GM19043 (cell line): ENCODE measurements around the gene ERCC6L2.

ENCODE experiments used
- ATAC-seq: cut with Tn5 transposase; IDR thresholded peaks from one replicate; pipeline ENCODE4 v1.9.1; 2021; ENCODE audit warnings: low read depth; ENCODE audit not compliant: unreplicated experiment

Gene ERCC6L2

GRCh38 chr9:95875305-95876137 lies at the start of gene ERCC6L2:
Gene ERCC6L2, plus strand, starts transcription at chr9:95875691. Its CDS starts 348 bp downstream, at chr9:95876039.
- ATAC-seq, result peak; percentile 83

GRCh38 chr9:95826183-95826838 lies 49.2 kb upstream of the ERCC6L2 start:
- ATAC-seq, result no peak

- no peak for ATAC-seq
These were observed 44.7 kb upstream of the ERCC6L2 start for GRCh38 chr9:95830768-95831167.

- ATAC-seq, result no peak
These were observed 43.7 kb upstream of the ERCC6L2 start for GRCh38 chr9:95831810-95832209.

- no peak for ATAC-seq
These were observed 41.8 kb upstream of the ERCC6L2 start for GRCh38 chr9:95833546-95834178.

GRCh38 chr9:95834281-95834907 lies 41.1 kb upstream of the ERCC6L2 start:
- no peak for ATAC-seq

- no peak for ATAC-seq
These were observed 40.1 kb upstream of the ERCC6L2 start for GRCh38 chr9:95835393-95835792.

GRCh38 chr9:95836072-95836471 lies 39.4 kb upstream of the ERCC6L2 start:
- ATAC-seq, result no peak

GRCh38 chr9:95839012-95839411 lies 36.5 kb upstream of the ERCC6L2 start:
- no peak for ATAC-seq

- no peak for ATAC-seq
These were observed 35.4 kb upstream of the ERCC6L2 start for GRCh38 chr9:95840074-95840473.

GRCh38 chr9:95841377-95841776 lies 34.1 kb upstream of the ERCC6L2 start:
- ATAC-seq, result no peak

GRCh38 chr9:95845751-95846150 lies 29.7 kb upstream of the ERCC6L2 start:
- no peak for ATAC-seq

GRCh38 chr9:95848764-95849163 lies 26.7 kb upstream of the ERCC6L2 start:
- no peak for ATAC-seq

GRCh38 chr9:95852059-95853032 lies 23.1 kb upstream of the ERCC6L2 start:
- peak; percentile 97 for ATAC-seq

GRCh38 chr9:95854386-95855020 lies 21.0 kb upstream of the ERCC6L2 start:
- no peak for ATAC-seq

GRCh38 chr9:95855961-95856360 lies 19.5 kb upstream of the ERCC6L2 start:
- ATAC-seq, result no peak

- ATAC-seq, result no peak
These were observed 18.4 kb upstream of the ERCC6L2 start for GRCh38 chr9:95857124-95857523.

GRCh38 chr9:95857896-95858295 lies 17.6 kb upstream of the ERCC6L2 start:
- ATAC-seq, result no peak

GRCh38 chr9:95862343-95862742 lies 13.1 kb upstream of the ERCC6L2 start:
- no peak for ATAC-seq
